ENCODE data around the gene EXOC2.

EXOC2 gene

DNA sequence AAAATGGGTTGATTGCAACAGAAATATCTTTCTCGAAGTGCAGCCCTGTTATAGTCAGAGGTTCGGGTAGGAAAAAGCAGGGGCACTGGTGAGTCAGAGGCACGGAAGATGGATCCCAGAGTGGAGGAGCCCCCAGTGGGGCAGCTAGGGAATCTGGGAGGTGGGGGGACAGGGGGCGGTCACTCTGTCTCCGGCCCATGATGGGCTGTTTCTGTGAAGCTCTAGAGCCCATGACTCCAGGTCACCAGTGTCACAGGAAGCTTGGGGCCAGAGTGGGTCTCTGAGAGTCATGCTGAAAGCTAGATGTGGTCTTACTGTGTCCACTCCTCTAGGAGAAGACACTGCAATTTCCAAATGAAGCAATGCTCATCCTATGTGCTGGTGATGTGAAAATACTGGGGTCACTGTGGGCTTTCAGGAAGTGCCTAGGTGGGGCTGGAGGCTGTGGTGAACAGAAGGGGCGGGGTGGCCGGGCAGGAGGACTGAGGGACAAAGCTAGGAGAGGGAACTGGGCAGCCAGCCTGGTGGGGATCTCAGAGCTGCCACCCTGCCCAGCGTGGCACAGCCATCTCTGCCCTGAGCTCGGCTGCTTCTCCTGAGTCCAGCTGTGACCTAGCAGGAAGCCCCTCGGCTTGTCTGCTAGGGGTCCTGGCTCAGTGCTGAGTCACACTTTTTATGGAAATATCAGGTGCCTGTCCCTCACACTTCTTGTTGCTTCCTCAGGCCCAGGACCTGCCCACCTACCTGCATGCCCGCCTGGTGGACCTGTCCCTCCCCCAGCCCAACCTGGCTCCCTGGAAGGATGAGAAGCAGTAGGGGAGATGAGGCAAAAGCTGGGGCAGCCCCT lies 247.1 kb downstream of the EXOC2 start:
- no peak for DNase-seq (ENCODE audit: low spot score)

GRCh38 chr6:444653-445275 lies 248.2 kb downstream of the EXOC2 start:
- DNase-seq (ENCODE audit: low spot score), result no peak

- DNase-seq (ENCODE audit: low spot score), result no peak
Measured at GRCh38 chr6:443621-444159, 249.2 kb downstream of the EXOC2 start.

GRCh38 chr6:441126-441920 lies 251.6 kb downstream of the EXOC2 start:
- no peak for DNase-seq (ENCODE audit: low spot score)

- DNase-seq (ENCODE audit: low spot score), result no peak
Measured at GRCh38 chr6:439641-440167, 253.2 kb downstream of the EXOC2 start.

- no peak for DNase-seq (ENCODE audit: low spot score)
Measured at GRCh38 chr6:438634-439170, 254.2 kb downstream of the EXOC2 start.

GRCh38 chr6:437037-437392 lies 255.9 kb downstream of the EXOC2 start:
- DNase-seq (ENCODE audit: low spot score), result no peak

DNA sequence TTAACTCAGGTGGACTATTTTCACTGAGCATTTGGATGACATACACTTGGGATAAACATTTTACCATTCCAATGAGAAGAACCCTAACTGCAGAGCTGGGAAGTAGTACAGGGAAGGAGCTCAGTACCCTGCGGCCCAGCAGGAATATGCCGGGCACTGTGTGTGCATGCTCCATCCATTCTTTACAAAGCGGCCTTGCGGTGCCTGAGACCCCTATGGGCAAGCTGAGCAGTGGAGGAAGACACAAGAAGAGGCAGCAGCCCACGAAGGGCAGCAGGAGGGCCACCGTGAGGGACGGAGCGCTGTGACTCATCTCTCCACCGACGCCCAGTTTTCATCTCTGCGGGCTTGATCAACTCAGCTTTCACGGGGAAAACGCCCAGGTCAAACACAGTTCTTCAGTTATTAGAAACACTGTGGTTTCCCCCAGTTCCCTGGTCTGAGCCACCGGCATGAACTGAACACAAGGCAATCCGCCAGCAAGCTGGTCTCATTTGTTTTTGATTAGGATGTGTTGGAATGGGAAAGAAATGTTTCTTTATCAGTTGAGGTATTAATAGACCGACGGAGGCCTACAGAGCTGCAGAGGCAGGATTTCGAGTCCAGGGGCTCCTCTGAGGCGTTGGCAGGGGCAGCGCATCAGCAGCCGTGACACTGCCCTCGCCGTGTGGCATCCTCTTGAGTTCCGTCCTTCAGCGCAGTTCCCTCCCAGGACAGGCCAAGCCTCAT lies 256.5 kb downstream of the EXOC2 start:
- no peak for DNase-seq (ENCODE audit: low spot score)

DNA sequence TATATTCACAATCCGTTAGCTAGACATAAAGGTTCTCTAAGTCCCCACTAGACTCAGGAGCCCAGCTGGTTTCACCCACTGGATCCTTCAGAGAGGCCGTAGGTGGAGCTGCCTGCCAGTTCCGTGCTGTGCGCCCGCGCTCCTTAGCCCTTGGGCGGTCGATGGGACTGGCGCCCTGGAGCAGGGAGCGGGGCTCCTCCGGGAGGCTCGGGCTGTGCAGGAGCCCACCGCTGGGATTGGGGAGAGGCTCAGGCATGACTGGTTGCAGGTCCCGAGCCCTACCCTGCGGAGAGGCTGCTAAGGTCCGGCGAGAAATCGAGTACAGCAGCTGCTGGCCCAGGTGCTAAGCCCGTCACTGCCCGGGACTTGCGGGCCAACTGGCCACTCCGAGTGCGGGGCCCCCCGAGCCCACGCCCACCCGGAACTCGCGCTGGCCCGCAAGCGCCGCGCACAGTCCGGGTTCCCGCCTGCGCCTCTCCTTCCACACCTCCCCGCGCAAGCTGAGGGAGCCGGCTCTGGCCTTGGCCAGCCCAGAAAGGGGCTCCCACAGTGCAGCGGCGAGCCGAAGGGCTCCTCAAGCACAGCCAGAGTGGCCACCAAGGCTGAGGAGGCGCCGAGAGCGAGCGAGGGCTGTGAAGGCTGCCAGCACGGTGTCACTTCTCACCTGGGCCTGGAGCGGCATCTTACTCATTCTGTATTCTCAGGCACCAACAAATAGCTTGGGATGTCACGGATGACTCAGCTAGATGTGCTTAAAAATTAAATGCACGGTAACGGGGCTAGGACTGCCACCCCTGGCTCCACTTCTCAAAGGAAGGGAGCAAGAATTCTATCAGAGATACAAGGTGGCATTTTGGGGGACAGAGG lies 257.3 kb downstream of the EXOC2 start:
- no peak for DNase-seq (ENCODE audit: low spot score)
